NCI-H1694 treated with DMSO at 0.1 percent for 48 hours (cell line): ENCODE results near the gene KIAA0319L.
"Not testable (repeated sequence)": the region's sequence is repeated elsewhere in the genome, so short reads cannot be mapped to it uniquely, and the experiment has no call there.

Source experiments
- DNase-seq: peaks from one replicate; lab custom pipeline; 2025; lab: John Stamatoyannopoulos, UW

Gene KIAA0319L

GRCh38 chr1:35557118-35557610 is at the start of gene KIAA0319L:
Gene KIAA0319L, minus strand, starts transcription at chr1:35557403. Its CDS starts 2,912 bp downstream, at chr1:35554491.
- no peak for DNase-seq

- DNase-seq = no peak
Measured at GRCh38 chr1:35605867-35606182, 48.6 kb upstream of the KIAA0319L start.

- DNase-seq = no peak
Measured at GRCh38 chr1:35605071-35605866, 48.1 kb upstream of the KIAA0319L start.

GRCh38 chr1:35603941-35604340 is 46.7 kb upstream of the KIAA0319L start:
- no peak for DNase-seq

GRCh38 chr1:35603468-35603867 is 46.3 kb upstream of the KIAA0319L start:
- DNase-seq = no peak

GRCh38 chr1:35600593-35600992 is 43.4 kb upstream of the KIAA0319L start:
- DNase-seq = no peak

- DNase-seq = no peak
Measured at GRCh38 chr1:35599411-35599810, 42.2 kb upstream of the KIAA0319L start.

GRCh38 chr1:35598895-35599294 is 41.7 kb upstream of the KIAA0319L start:
- DNase-seq = no peak

GRCh38 chr1:35597870-35598269 is 40.7 kb upstream of the KIAA0319L start:
- DNase-seq = no peak

GRCh38 chr1:35595684-35596083 is 38.5 kb upstream of the KIAA0319L start:
- no peak for DNase-seq

GRCh38 chr1:35594005-35594760 is 37.0 kb upstream of the KIAA0319L start:
- no peak for DNase-seq

GRCh38 chr1:35592991-35593769 is 36.0 kb upstream of the KIAA0319L start:
- no peak for DNase-seq

GRCh38 chr1:35591211-35591610 is 34.0 kb upstream of the KIAA0319L start:
- no peak for DNase-seq

- DNase-seq = no peak
Measured at GRCh38 chr1:35590476-35591040, 33.4 kb upstream of the KIAA0319L start.

- DNase-seq = no peak
Measured at GRCh38 chr1:35589516-35590427, 32.6 kb upstream of the KIAA0319L start.

- no peak for DNase-seq
Measured at GRCh38 chr1:35588197-35588910, 31.2 kb upstream of the KIAA0319L start.

GRCh38 chr1:35587736-35588135 is 30.5 kb upstream of the KIAA0319L start:
- no peak for DNase-seq

- no peak for DNase-seq
Measured at GRCh38 chr1:35586808-35587207, 29.6 kb upstream of the KIAA0319L start.

- not testable (repeated sequence) for DNase-seq
Measured at GRCh38 chr1:35585805-35586204, 28.6 kb upstream of the KIAA0319L start.

GRCh38 chr1:35585281-35585680 is 28.1 kb upstream of the KIAA0319L start:
- DNase-seq = no peak
